HG03521 (cell line): ENCODE measurements around the gene LITAF.

Source experiments
- ATAC-seq: cut with Tn5 transposase; IDR thresholded peaks from one replicate; pipeline ENCODE4 v1.9.1; 2021; ENCODE audit warnings: mild to moderate bottlenecking, moderate library complexity; ENCODE audit not compliant: unreplicated experiment

The LITAF gene

DNA sequence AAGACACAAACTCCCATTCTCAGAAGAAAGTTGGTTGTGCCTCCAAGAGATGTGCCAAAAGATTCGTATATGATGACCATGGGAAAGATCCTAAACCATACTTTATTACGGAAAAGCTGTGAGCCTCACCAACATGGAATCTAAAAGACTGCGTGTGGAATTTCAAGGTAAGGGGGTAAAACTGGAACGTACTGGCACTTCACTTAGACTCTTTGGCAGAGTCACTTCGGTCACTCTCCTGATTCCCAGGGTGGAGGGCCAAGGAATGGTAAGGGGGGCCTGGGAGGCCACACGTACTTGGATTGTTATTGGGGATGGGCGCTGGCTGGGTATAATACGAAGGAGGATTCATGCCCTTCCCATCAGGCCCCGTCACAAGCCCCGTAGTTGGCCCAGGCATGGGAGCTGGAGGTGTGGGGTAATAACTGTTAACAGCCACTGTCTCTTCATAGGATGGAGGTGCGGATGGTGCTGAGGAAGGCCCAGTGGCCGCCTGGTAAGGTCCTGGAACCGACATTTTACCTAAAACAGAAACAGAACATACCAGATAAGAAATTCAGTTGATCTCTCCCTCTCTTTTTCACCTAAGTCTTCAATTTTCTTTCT, 30.4 kb downstream of the LITAF start:
- no peak for ATAC-seq

GRCh38 chr16:11554053-11554452, 32.7 kb downstream of the LITAF start:
- no peak for ATAC-seq

GRCh38 chr16:11553371-11553770, 33.3 kb downstream of the LITAF start:
- no peak for ATAC-seq

GRCh38 chr16:11552440-11552839, 34.3 kb downstream of the LITAF start:
- ATAC-seq = no peak

DNA sequence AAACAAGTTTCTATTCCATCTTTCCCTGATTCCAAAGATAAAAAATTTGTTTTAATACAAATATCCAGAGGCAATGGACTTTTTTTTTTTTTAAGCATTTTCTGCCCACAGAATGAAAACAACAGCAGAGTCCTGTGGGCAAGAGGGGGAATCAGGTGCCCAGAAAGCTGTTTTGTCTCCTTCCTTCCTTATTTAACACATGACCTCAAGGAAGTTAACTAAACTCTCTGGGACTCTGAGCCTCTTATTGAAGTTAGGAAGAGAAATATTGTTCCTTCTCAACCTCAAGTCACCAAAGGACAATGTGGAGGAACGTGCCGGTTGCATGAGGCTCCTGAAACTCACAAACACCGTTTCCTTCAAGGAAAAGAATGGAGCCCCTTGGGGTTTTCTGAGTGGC, 34.9 kb downstream of the LITAF start:
- no peak for ATAC-seq

DNA sequence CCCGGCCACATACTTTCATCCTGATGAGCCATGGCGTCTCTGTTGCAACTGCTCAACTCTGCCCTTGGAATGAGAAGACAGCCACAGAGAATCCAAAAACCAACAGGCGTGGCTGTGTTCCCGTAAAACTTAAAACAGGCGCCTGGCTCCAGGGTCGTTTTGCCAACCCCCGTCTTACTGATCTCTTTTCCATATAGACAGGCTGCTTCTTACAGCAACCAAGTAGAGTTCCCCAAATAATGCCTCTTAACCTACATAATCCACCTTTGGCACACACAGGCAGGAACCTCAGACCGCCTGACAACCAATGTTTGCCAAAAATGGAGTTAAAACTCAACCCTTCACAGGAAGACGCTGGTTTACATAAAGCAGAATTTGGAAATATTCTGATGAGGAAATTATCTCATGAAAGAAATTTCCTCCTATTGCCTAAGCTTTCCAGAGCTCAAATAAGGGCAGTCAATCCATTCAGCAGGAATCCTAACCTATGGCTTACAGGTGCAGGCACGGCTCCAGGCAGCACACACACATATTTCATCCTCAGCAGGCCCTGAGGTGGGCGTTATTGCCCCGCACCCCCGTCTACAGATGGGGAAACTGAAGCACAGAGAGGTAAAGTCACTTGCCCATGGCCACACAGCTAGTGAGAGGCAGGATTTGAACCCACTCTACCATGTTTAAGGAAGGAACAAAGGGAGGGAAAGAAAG, 35.8 kb downstream of the LITAF start:
- ATAC-seq = no peak

GRCh38 chr16:11547118-11547916, 39.4 kb downstream of the LITAF start:
- ATAC-seq = no peak

DNA sequence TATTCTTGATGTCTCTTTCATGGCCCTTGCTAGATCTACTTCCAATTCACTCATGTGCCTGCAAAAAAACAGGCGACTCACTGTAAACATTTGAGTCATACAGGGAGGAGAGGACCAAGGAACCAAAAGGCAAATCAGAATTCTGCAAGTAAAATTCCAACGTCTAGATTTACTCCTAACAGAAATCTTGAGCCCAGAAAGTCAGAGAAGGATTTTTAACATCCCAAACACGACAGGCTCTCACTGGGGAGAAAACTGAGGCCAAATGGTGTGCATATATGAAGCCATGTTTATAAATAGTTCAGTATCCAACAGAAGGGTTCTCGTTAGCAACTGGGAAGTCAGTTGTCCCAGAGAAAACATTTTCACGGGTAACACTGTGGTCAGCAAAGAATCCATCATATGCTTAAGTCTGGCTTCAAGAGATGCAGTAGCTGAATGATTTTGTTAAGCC, 40.1 kb downstream of the LITAF start:
- ATAC-seq = no peak

GRCh38 chr16:11543661-11544393, 42.9 kb downstream of the LITAF start:
- no peak for ATAC-seq

DNA sequence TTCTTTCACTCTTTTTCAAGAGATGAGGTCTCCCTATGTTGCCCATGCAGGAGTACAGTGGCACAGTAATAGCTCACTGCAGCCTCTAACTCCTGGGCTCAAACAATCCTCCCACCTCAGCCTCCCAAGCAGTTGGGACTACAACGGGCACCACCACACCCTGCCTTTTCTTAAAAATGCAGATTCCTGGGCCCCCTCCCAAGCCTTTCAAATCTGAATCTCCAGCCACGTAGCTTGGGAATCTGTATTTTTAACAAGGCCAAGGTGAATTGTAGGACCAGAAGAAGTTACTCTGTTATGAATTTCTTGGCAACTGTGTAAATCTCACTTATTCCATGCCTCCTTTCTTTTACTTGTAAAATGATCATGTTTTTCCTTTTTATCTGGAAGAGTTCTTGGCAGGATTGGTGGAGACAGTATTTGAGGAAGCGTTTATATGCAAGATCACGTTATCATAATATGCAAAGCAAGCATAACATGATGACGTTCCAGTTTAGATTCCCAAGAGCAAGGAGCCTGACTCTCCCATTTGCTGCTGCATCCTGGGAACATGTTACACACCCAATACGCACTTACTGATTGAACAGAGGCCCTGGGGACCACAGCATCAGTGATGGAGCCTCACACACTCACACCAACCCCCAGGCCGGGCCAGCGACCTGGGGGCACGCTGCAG, 44.5 kb downstream of the LITAF start:
- no peak for ATAC-seq

DNA sequence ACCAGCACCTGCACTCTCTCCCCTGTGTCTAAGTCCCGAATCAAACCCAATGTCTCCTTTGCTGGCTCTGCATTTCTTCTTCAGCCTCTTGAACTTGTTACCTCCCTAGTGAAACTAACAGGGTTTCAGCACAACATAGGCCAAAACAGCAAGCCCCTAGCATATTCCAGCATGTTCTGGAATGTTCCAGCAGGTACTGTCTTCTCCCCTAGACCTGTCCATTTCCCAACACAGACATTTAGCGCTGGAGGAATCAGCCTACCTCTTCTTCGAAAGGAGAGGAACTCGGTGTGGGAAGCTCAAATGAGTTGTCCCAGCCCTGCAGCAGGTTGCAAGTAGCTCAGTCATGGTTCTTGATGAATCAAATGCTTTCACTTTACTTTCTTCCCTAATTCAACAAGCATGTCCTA, 47.1 kb downstream of the LITAF start:
- no peak for ATAC-seq

- ATAC-seq = no peak
Observed at GRCh38 chr16:11538880-11539279, 47.8 kb downstream of the LITAF start.

GRCh38 chr16:11536104-11536866, 50.4 kb downstream of the LITAF start:
- no peak for ATAC-seq

DNA sequence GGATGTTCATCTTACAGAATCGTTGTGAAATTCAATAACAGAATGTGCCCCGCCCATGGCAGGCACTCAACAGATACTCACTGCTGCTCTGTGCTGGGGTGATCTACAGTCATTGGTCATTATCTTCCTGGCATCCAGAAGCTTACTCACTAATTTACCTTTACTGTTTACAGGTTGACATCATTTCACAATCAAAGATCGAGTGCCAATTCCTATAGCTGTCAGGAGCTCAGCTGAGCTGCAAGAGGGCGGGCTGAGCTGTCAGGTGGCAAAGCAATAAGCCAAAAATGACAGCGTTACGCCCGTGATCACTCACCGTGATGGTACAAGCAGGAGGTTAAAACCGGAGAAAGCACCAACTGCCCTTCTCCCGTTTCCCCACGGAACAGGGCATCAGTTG, 51.2 kb downstream of the LITAF start:
- ATAC-seq = no peak

DNA sequence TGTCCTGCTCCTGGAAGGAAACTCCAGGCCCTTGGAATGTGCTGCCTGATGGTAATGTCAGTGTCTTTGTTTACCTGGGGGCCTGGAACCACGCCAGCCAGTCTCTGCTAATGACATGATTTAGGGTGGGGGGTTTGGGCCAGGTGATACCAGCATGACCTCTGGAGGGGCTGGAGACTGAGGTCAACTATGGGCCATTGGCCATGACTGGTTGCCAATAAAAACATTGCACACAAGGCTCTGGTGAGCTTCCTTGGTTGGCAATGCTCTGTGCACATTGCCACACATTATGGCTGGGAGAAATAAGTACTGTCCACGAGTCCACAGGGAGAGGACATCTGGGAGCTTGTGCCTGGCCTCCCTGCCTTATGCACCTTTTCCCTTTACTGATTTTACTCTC, 52.5 kb downstream of the LITAF start:
- no peak for ATAC-seq

DNA sequence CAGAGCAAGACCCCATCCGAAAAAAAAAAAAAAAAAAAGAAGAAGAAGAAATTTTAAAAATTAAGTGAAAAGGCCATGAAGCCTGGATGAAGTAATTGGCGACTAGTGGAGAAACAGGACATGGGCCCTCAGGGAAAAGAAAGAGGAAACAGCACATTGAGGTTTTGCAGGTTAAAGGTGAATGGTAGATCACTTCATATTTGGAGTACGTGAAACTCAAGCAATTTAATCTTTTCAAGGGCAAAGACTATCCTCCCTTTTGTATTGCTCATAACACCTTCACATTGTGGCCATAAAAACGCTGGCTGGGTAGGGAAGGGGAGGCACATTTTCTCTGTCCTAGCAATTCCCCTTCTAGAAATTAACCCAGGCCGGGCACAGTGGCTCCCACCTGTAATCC, 53.1 kb downstream of the LITAF start:
- no peak for ATAC-seq

DNA sequence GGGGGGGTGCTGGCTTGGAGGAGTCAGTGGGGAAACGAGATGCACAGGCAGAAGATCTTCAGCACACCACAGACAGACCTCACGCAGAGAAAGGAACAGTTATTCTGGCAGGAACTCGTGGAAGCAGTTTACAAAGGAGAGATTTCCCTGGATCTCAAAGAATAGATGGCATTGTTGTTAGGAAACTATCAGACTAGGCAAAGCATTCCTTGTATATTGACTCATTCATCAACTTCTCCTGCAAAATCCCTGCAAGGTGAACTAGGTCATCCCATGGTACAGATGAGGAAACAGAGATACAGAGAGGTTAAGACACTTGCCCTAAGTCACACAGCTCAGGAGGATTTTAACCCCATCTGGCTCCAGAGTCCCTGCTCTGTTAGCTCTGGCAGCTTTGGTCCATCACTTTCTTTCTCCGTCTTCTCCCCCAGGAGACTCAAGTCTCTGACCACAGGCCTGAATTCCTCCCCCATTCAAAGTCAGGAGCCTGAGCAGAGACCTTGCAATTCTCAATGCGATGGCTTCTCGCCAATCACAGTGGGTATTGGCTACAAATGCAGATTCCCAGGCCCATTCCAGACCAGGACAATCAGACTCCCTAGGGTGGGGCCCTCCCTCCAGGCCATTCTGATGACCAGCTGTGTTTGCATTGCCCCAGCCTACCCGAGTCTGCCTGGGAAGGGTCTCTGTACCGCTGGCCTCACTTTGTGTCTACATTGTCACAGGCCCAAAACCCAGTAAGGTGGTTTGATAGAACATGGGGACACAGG, 56.4 kb downstream of the LITAF start:
- no peak for ATAC-seq

DNA sequence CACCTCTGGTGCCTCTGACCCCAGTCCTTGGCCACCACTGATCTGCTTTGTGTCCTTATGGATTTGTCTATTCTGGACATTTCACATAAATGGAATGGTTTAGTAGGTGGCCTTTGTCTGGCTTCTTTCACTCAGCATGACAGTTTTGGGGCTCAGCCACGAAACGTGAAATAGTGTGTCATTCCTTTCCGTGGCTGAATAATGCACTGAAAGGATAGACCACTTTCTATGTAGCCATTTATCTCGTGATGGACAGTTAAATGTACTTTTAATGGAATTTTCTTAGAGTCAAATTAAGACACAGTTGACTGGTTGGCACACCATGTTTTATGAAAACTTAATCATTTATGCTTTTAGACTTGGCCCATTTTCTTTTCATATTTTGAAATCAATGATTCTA, 57.4 kb downstream of the LITAF start:
- no peak for ATAC-seq

DNA sequence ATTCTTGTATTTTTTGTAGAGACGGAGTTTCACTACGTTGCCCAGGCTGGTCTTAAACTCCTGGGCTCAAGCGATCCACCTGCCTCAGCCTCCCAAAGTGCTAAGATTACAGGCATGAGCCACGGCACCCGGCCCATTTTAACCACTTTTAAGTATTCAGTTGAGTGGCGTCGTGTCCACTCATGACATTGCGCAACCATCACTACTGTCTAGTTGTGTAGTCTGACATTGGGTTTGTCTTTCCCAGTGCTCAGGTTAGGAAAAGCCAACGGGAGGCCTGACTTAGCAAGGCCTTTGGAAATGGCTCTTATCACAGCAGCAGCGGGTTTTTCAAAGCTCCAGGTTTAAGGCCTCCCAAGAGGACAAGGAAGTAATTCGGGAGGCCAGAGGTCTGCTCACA, 58.7 kb downstream of the LITAF start:
- no peak for ATAC-seq
